Body of pancreas (tissue), 4 donors: ENCODE data around the gene PIGS. TPM values are rescaled to one million over a fixed set of nuclear protein-coding genes. Genes with fewer than 3 reads are reported as not detected.

Experiments
- ATAC-seq: fragments of 150-250 bp; one replicate; pipeline ENCODE4 v1.9.1; 2016
- DNase-seq, 4 donors: peaks; one replicate each; pipeline ENCODE4 v3.0.0-alpha.2; 2019
- H3K27ac ChIP-seq, 4 donors: fragments of 200-600 bp; sonication (generic); 1 replicate in 3 of 4; 2 replicates in 1 of 4; pipeline versions ENCODE4 v1.5.1 to v1.6.1; 2016 to 2019; ENCODE audit warnings: mild to moderate bottlenecking in 1 of 4, mixed read lengths in 1 of 4, moderate library complexity in 1 of 4
- H3K27me3 ChIP-seq, 2 donors: fragments of 200-600 bp; sonication (generic); one replicate each; pipeline ENCODE4 v1.6.0; 2016; ENCODE audit warnings: mild to moderate bottlenecking in 1 of 2
- H3K36me3 ChIP-seq, 2 donors: fragments of 200-600 bp; sonication (generic); replicated peaks in 1 of 2; 2 replicates each; pipeline ENCODE4 v1.5.1; 2016; ENCODE audit warnings: low read depth in 2 of 2; ENCODE audit not compliant: insufficient read depth in 1 of 2
- H3K4me1 ChIP-seq: fragments of 200-600 bp; sonication (generic); one replicate; pipeline ENCODE4 v1.6.0; 2016
- H3K4me3 ChIP-seq, 2 donors: fragments of 200-600 bp; sonication (generic); 1 replicate in 1 of 2; 2 replicates in 1 of 2; pipeline ENCODE4 v1.5.1; 2016 to 2019
- H3K9me3 ChIP-seq, 3 donors: fragments of 200-600 bp; sonication (generic); 1 replicate in 2 of 3; 2 replicates in 1 of 3; pipeline ENCODE4 v1.5.1; 2016
- CTCF ChIP-seq, 7 experiments: fragments of 450-650 bp in 4 of 7; fragments of 200-600 bp in 3 of 7; sonication (generic) in 3 of 7; IDR thresholded peaks; one replicate each; pipeline ENCODE4 v1.5.1; 2016 to 2019; ENCODE audit warnings: antibody characterized with exemption in 7 of 7
- POLR2A ChIP-seq, 3 donors: fragments of 450-650 bp; IDR thresholded peaks; one replicate each; pipeline ENCODE4 v1.6.1; 2016; ENCODE audit warnings: antibody characterized with exemption in 3 of 3, mild to moderate bottlenecking in 2 of 3
- WGBS, 2 donors: methylation state at CpG; one replicate each; pipeline ENCODE4 v1.1.5; 2017; 5-methylcytosine and 5-hydroxymethylcytosine counted together
- intact Hi-C: fragments of 100-400 bp; cut with DNase I; formaldehyde crosslinking; loops from one replicate; pipeline ENCODE4 v1.15.1; 2023
- total RNA-seq, 2 donors: library from RNA; depleted of rRNA; stranded (reverse); fragments of >200 nt; gene quantifications; one replicate each; pipeline ENCODE4 v1.1.0, GENCODE V29; 2016

Gene PIGS
- total RNA-seq, 2 donors from 2014 or later = 11.7 to 12.2 TPM

- intact Hi-C loops = no loop called here
- H3K36me3 ChIP-seq = peaks cover 0 to 9% of the 10 kb centered on the region in 2 donors
- peaks cover 31% of the 10 kb centered on the region for H3K4me1 ChIP-seq
- no peak for TF ChIP-seq CTCF (IDR thresholded peaks at IDR 0.05)
- TF ChIP-seq POLR2A (IDR thresholded peaks at IDR 0.05) = peak; percentile 51 to 77 (median 71)
- H3K9me3 ChIP-seq = no peaks in the 10 kb centered on the region
- peak within 1 kb of the TSS in 3 of 4 donors; percentile 46 to 66 (median 53) for H3K27ac ChIP-seq
- WGBS, 2 donors = 2 to 30% methylated on average over 5 to 53 of the region's 67 CpGs
- ATAC-seq = peak; percentile 94
- peak within 1 kb of the TSS; percentile 20 to 69 for H3K4me3 ChIP-seq
- DNase-seq = peak; percentile 79 to 88 (median 83)
- H3K27me3 ChIP-seq = no peaks in the 10 kb centered on the region
These were observed 18.9 kb downstream of the PIGS start, which contains the start of gene UNC119 for GRCh38 chr17:28552176-28552999. Gene UNC119, minus strand, starts transcription at chr17:28552624. Its CDS starts 67 bp downstream, at chr17:28552557.

GRCh38 chr17:28551421-28552175 lies 19.7 kb downstream of the PIGS start:
- DNase-seq (peak in 1 of 4 donors; percentile 31), ATAC-seq (peak; percentile 18)
- TF ChIP-seq POLR2A (IDR thresholded peaks at IDR 0.05) = no peak
- TF ChIP-seq CTCF (IDR thresholded peaks at IDR 0.05) = no peak
- Histone ChIP-seq H3K4me3 (peak overlapping the region; percentile 20 to 69), H3K27ac (peak overlapping the region in 2 of 4 donors; percentile 53 to 66), H3K9me3 (no peaks in the 10 kb centered on the region), H3K4me1 (peaks cover 31% of the 10 kb centered on the region), H3K36me3 (peaks cover 0 to 9% of the 10 kb centered on the region in 2 donors), H3K27me3 (no peaks in the 10 kb centered on the region)
- intact Hi-C loops = no loop called here
- WGBS, 2 donors = 13 to 14% methylated on average over 10 of the region's 10 CpGs

- no CpG with 5 or more reads among the region's 1 CpG for WGBS, 2 donors
- peaks cover 31% of the 10 kb centered on the region for H3K4me1 ChIP-seq
These were observed 20.5 kb downstream of the PIGS start for GRCh38 chr17:28550858-28551257.

More at GRCh38 chr17:28550858-28551257, 20.5 kb downstream of the PIGS start:
- ATAC-seq (no peak), DNase-seq (no peak)
- Histone ChIP-seq H3K27me3 (no peaks in the 10 kb centered on the region), H3K9me3 (no peaks in the 10 kb centered on the region), H3K4me3 (no peak overlapping the region), H3K27ac (no peak overlapping the region), H3K36me3 (peaks cover 0 to 6% of the 10 kb centered on the region in 2 donors)
- no peak for TF ChIP-seq POLR2A (IDR thresholded peaks at IDR 0.05)
- no peak for TF ChIP-seq CTCF (IDR thresholded peaks at IDR 0.05)
- intact Hi-C loops = no loop called here
